B cell (primary cell): ENCODE data around the gene CEP112. TPM values are rescaled to one million over a fixed set of nuclear protein-coding genes. Genes with fewer than 3 reads are reported as not detected.

Source experiments
- ATAC-seq: fragments of 200-7000 bp; cut with Tn5 transposase; one replicate; pipeline ENCODE4 v1.10.0; 2021; ENCODE audit warnings: low read depth, mild to moderate bottlenecking, moderate number of reproducible peaks, moderate library complexity
- CTCF ChIA-PET: fragments of 350-600 bp; sonication (Branson Sonifier 250); formaldehyde crosslinking; loops from one replicate; lab custom pipeline; 2021; ENCODE audit warnings: antibody characterized with exemption, inconsistent platforms; lab: Charles Lee
- POLR2A ChIA-PET: fragments of 350-600 bp; sonication (Branson Sonifier 250); formaldehyde crosslinking; loops from one replicate; lab custom pipeline; 2021; ENCODE audit warnings: antibody characterized with exemption; lab: Charles Lee
- DNase-seq: peaks from one replicate; pipeline ENCODE4 v3.0.0; 2013
- H2AFZ ChIP-seq: 2 replicates; pipeline ENCODE4 v1.6.1; 2012; ENCODE audit warnings: mild to moderate bottlenecking, low read depth, low read length; ENCODE audit not compliant: insufficient read depth, poor library complexity, severe bottlenecking
- H3K27ac ChIP-seq, 2 donors: 1 replicate in 1 of 2; 2 replicates in 1 of 2; pipeline ENCODE4 v1.5.1; 2012 to 2013; ENCODE audit warnings: low read length in 2 of 2, mild to moderate bottlenecking in 2 of 2, moderate library complexity in 1 of 2
- H3K27me3 ChIP-seq, 4 experiments: fragments of 200-600 bp in 1 of 4; sonication (generic) in 1 of 4; replicated peaks in 1 of 4; 1 replicate in 2 of 4; 2 replicates in 2 of 4; pipeline versions ENCODE4 v1.6.1 to v1.7.0; 2013 to 2016; ENCODE audit warnings: low read length in 3 of 4, mild to moderate bottlenecking in 2 of 4, mixed read lengths in 1 of 4, moderate library complexity in 1 of 4; ENCODE audit not compliant: insufficient read depth in 4 of 4, control insufficient read depth in 3 of 4; ENCODE audit errors: control extremely low read depth in 1 of 4
- H3K36me3 ChIP-seq, 2 experiments: replicated peaks in 1 of 2; 1 replicate in 1 of 2; 2 replicates in 1 of 2; pipeline versions ENCODE4 v1.6.1 to v1.7.1; 2013; ENCODE audit warnings: low read length in 1 of 2; ENCODE audit not compliant: insufficient read depth in 2 of 2, control insufficient read depth in 1 of 2; ENCODE audit errors: control extremely low read depth in 1 of 2, extremely low read depth in 1 of 2
- H3K4me1 ChIP-seq, 2 donors: fragments of 200-600 bp in 1 of 2; sonication (generic) in 1 of 2; 1 replicate in 1 of 2; 2 replicates in 1 of 2; pipeline versions ENCODE4 v1.5.1 to v1.6.1; 2013 to 2017; ENCODE audit warnings: low read length in 2 of 2; ENCODE audit not compliant: control insufficient read depth in 2 of 2, insufficient read depth in 2 of 2
- H3K4me2 ChIP-seq: replicated peaks from 2 replicates; pipeline ENCODE3; 2012; ENCODE audit warnings: mild to moderate bottlenecking, low read depth, low read length; ENCODE audit not compliant: poor library complexity, severe bottlenecking
- H3K4me3 ChIP-seq, 5 experiments: fragments of 200-600 bp in 1 of 5; sonication (generic) in 1 of 5; 1 replicate in 3 of 5; 2 replicates in 2 of 5; pipeline versions ENCODE4 v1.5.1 to v1.7.0; 2011 to 2016; ENCODE audit warnings: low read length in 4 of 5, mild to moderate bottlenecking in 4 of 5, low read depth in 2 of 5, control low read depth in 1 of 5, moderate library complexity in 1 of 5; ENCODE audit not compliant: insufficient read depth in 1 of 5; ENCODE audit errors: control extremely low read depth in 1 of 5, extremely low read depth in 1 of 5
- H3K79me2 ChIP-seq: fragments of 200-600 bp; sonication (generic); one replicate; pipeline ENCODE4 v1.6.0; 2016; ENCODE audit warnings: low read length; ENCODE audit not compliant: control insufficient read depth, insufficient read depth
- H3K9ac ChIP-seq: fragments of 200-600 bp; sonication (generic); 2 replicates; pipeline ENCODE4 v1.6.1; 2017; ENCODE audit warnings: mild to moderate bottlenecking, low read length, moderate library complexity
- H3K9me3 ChIP-seq, 3 donors: one replicate each; pipeline versions ENCODE4 v1.6.1 to v1.7.1; 2013; ENCODE audit warnings: low read length in 2 of 3; ENCODE audit not compliant: control insufficient read depth in 2 of 3, insufficient read depth in 1 of 3; ENCODE audit errors: control extremely low read depth in 1 of 3
- H4K20me1 ChIP-seq: 2 replicates; pipeline ENCODE4 v1.6.0; 2012; ENCODE audit warnings: mild to moderate bottlenecking, low read length; ENCODE audit not compliant: insufficient read depth, control insufficient read depth, poor library complexity, severe bottlenecking
- H3K27ac Mint-ChIP-seq: one replicate; pipeline ENCODE4 v1.8.0; 2021; ENCODE audit warnings: mixed read lengths
- H3K27me3 Mint-ChIP-seq: one replicate; pipeline ENCODE4 v1.8.0; 2021; ENCODE audit warnings: mixed read lengths
- H3K4me1 Mint-ChIP-seq: one replicate; pipeline ENCODE4 v1.8.0; 2021; ENCODE audit warnings: mixed read lengths
- H3K4me3 Mint-ChIP-seq: one replicate; pipeline ENCODE4 v1.8.0; 2021; ENCODE audit warnings: mixed read lengths
- H3K9me3 Mint-ChIP-seq: one replicate; pipeline ENCODE4 v1.8.0; 2022; ENCODE audit warnings: mixed read lengths; ENCODE audit not compliant: insufficient read depth
- EZH2 ChIP-seq: IDR thresholded peaks from 2 replicates; pipeline ENCODE4 v1.6.1; 2012; ENCODE audit warnings: borderline replicate concordance, low read depth, mild to moderate bottlenecking, moderate library complexity, low read length; ENCODE audit not compliant: insufficient read depth, poor library complexity, severe bottlenecking
- WGBS: methylation state at CpG from one replicate; pipeline ENCODE4 v1.1.5; 2013; ENCODE audit warnings: missing lambda C conversion rate; ENCODE audit not compliant: insufficient coverage; 5-methylcytosine and 5-hydroxymethylcytosine counted together
- intact Hi-C: fragments of 100-400 bp; cut with micrococcal nuclease; formaldehyde crosslinking; loops from one replicate; pipeline ENCODE4 v1.10.0; 2022
- polyA plus RNA-seq: library from polyadenylated mRNA; depleted of rRNA; stranded (reverse); fragments of >200 nt; gene quantifications from 2 replicates; pipeline ENCODE4 v1.2.3, GENCODE V29; 2012
- total RNA-seq, 2 donors: library from RNA; stranded (reverse); fragments of 120-200 nt in 1 of 2; gene quantifications; 1 replicate in 1 of 2; 2 replicates in 1 of 2; pipeline versions ENCODE4 v1.2.3 to v1.2.4, GENCODE V29; 2013 to 2022
- TF ChIP-seq, protein P1 (sequence below): fragments of 200-600 bp; IDR thresholded peaks from one replicate; pipeline ENCODE4 v1.8.0; 2022; ENCODE audit warnings: antibody characterized with exemption, mild to moderate bottlenecking

The CEP112 gene
- total and polyA plus RNA-seq, 2 donors (not counting 1 experiment from before 2014, with no cell fraction given): 0.57 to 4.6 TPM

DNA sequence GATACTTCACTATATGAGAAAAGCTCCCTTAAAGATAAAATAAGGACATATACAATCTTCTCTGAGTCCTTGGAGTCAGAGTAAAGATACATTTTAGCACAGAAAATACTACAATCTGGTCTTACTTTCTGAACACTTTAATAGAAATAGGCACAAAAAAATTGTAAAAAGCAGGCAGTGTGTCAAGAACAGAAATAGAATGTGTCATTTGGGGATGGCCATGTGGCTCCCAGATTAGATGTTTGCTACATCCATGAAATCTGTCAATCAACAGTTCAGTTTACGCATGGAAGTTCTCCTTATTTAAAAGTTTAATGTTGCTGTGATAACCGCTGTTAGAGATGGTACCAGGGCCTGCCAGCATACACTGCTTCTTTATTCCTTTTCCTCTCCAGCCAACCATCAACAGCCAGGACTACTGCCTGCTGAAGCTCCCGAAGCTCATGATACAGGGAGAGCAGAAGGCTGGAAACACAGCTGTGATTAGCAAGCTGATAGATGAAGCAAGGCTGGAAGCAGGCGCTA lies 278.5 kb downstream of the CEP112 start:
- WGBS: no CpG with 5 or more reads among the region's 4 CpGs
- intact Hi-C loops: no loop called here
- POLR2A ChIA-PET: no interaction called here
- no peak for ATAC-seq
- Histone ChIP-seq H3K9me3 (peaks cover 0 to 6% (median 2%) of the 10 kb centered on the region in 3 donors), H3K36me3 (no peaks in the 10 kb centered on the region), H3K4me2 (no peak overlapping the region), H3K9ac (no peak overlapping the region), H4K20me1 (no peaks in the 10 kb centered on the region), H2AFZ (no peak overlapping the region), H3K27ac (no peak overlapping the region), H3K79me2 (no peaks in the 10 kb centered on the region), H3K4me1 (peaks cover 8 to 11% of the 10 kb centered on the region in 2 donors), H3K27me3 (no peaks in the 10 kb centered on the region), H3K4me3 (no peak overlapping the region)
- Mint-ChIP-seq H3K4me3 (no peak overlapping the region), H3K4me1 (peaks cover 16% of the 10 kb centered on the region), H3K9me3 (peaks cover 24% of the 10 kb centered on the region), H3K27ac (no peak overlapping the region), H3K27me3 (no peaks in the 10 kb centered on the region)
- TF ChIP-seq, protein P1, sequence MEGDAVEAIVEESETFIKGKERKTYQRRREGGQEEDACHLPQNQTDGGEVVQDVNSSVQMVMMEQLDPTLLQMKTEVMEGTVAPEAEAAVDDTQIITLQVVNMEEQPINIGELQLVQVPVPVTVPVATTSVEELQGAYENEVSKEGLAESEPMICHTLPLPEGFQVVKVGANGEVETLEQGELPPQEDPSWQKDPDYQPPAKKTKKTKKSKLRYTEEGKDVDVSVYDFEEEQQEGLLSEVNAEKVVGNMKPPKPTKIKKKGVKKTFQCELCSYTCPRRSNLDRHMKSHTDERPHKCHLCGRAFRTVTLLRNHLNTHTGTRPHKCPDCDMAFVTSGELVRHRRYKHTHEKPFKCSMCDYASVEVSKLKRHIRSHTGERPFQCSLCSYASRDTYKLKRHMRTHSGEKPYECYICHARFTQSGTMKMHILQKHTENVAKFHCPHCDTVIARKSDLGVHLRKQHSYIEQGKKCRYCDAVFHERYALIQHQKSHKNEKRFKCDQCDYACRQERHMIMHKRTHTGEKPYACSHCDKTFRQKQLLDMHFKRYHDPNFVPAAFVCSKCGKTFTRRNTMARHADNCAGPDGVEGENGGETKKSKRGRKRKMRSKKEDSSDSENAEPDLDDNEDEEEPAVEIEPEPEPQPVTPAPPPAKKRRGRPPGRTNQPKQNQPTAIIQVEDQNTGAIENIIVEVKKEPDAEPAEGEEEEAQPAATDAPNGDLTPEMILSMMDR: no peak
- TF ChIP-seq EZH2: no peak
- no peak for DNase-seq
- CTCF ChIA-PET: interaction anchor here (1.5 kb wide), 1 partner anchor 11 kb away, joined by 3 read pairs; no protein-coding TSS in a partner anchor

DNA sequence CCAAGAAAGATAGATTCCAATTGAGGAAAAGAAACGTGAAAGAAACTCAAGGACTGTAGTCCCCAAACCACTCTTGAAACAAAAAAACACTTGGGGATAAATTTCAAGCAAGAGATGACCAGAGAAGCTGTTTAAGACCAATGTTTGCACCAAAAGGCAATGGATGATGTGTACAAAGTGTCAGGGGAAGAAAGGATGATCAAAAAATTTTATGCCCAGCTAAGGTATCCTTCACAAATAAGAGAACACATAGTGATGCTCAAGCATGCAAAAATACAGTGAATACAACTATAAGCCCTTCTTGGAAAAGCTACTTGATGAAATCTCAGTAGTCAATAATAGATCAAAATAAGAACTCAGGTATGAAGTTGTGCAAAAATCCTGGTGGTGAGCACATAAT lies 281.1 kb downstream of the CEP112 start:
- CTCF ChIA-PET: no interaction called here
- no peak for ATAC-seq
- H3K27me3 ChIP-seq: no peaks in the 10 kb centered on the region
- H4K20me1 ChIP-seq: no peaks in the 10 kb centered on the region
- no peaks in the 10 kb centered on the region for H3K27me3 Mint-ChIP-seq
- H3K4me1 Mint-ChIP-seq: peaks cover 15% of the 10 kb centered on the region
- H3K4me1 ChIP-seq: peaks cover 8 to 11% of the 10 kb centered on the region in 2 donors
- no peaks in the 10 kb centered on the region for H3K36me3 ChIP-seq
- TF ChIP-seq, protein P1: no peak
- TF ChIP-seq EZH2: no peak
- no CpG with 5 or more reads among the region's 1 CpG for WGBS
- H3K4me3 Mint-ChIP-seq: no peak overlapping the region
- no peak overlapping the region for H3K4me2 ChIP-seq
- H3K27ac ChIP-seq: no peak overlapping the region
- H3K4me3 ChIP-seq: no peak overlapping the region
- intact Hi-C loops: no loop called here
- H3K9me3 Mint-ChIP-seq: peaks cover 23% of the 10 kb centered on the region
- no peak overlapping the region for H3K9ac ChIP-seq
- peaks cover 0 to 6% (median 2%) of the 10 kb centered on the region in 3 donors for H3K9me3 ChIP-seq
- no peak for DNase-seq
- H2AFZ ChIP-seq: no peak overlapping the region
- H3K27ac Mint-ChIP-seq: no peak overlapping the region
- H3K79me2 ChIP-seq: no peaks in the 10 kb centered on the region
- POLR2A ChIA-PET: no interaction called here
